Measurements from ENCODE around the gene SAMSN1.
"Not testable (repeated sequence)": the region's sequence is repeated elsewhere in the genome, so short reads cannot be mapped to it uniquely, and the experiment has no call there.

Gene SAMSN1

DNA sequence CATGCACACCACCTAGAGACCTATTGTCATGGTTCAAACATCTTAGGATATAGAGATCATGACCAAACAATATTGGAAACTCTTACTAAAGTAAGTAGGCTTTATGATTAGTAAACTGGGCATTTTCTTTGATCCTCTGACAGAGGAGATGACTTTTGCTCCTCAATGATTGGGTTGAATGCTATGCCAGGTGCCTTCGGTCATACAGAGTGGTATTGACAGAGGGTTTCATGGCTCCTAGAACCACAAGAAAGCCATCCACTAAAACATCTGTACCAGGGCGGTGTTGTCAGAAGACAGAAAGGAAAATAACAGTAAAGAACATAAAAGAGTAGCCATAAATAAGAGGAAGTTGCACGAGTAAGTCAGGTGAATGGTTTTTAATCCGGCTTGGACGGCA is 20.8 kb upstream of the SAMSN1 start:
- no peak for DNase-seq (ENCODE audit: low read depth, low spot score)

DNA sequence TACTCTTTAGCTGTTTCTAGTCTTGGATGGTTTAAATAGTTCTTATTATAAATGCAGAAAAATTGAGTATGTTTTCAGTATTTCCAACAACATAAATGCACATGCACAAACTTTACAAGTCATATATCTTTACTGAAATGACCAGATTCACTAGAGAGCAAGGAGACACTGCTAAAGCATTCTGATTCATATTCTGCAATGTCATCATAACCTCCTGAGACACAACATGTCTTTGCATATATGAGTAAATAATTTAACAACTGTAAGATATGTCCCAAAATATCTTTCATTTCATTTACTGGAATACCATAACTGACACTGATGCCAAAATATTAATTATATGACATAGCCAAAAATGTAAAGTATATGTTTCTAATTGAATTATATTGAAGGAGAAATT is 16.8 kb upstream of the SAMSN1 start:
- DNase-seq (ENCODE audit: low read depth, low spot score) = no peak

- no peak for DNase-seq (ENCODE audit: low read depth, low spot score)
Measured at GRCh38 chr21:14560555-14560954, 14.4 kb upstream of the SAMSN1 start.

- no peak for DNase-seq (ENCODE audit: low read depth, low spot score)
Measured at GRCh38 chr21:14560139-14560538, 14.0 kb upstream of the SAMSN1 start.

- no peak for DNase-seq (ENCODE audit: low read depth, low spot score)
Measured at GRCh38 chr21:14559102-14559501, 13.0 kb upstream of the SAMSN1 start.

GRCh38 chr21:14557413-14557812 is 11.3 kb upstream of the SAMSN1 start:
- no peak for DNase-seq (ENCODE audit: low read depth, low spot score)

DNA sequence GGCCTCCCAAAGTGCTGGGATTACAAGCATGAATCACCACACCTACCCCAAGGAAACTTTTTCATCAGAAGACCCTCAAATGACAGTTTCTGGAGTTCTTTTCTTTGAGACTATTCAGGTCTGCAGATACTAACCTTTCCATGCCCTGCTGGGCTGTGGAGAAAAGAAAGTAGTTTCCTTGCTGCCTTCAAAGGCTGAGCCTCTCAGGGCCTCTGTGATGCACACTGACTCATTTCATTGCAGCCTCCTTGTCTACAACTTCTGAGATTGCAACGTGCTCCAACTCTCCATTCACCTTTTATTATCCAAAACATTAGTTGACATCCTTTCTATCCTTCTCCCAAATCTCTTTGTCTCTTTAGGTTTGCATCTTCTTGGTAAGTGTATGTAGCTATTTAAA is 8.8 kb upstream of the SAMSN1 start:
- no peak for DNase-seq (ENCODE audit: low read depth, low spot score)

GRCh38 chr21:14553422-14553821 is 7.3 kb upstream of the SAMSN1 start:
- no peak for DNase-seq (ENCODE audit: low read depth, low spot score)

GRCh38 chr21:14551741-14552140 is 5.6 kb upstream of the SAMSN1 start:
- no peak for DNase-seq (ENCODE audit: low read depth, low spot score)

DNA sequence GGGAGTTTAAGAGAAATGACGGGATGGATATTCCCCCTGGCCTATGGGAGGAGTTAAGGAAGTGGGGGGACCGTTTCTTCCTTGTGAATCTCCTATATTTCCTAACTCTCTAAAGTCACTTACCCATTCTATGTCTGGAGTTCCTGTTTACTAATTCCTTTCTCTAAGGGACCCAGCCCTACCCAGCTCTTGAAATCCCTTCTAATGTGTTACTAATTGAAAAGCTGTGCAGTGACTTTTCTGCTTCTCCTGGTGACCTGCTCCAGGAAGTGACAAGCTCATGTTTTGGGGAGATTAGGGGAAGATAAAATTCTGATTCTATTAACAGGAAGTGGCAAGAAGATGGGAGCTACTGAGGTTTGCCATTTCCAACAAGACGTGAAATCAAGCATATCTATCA is 4.0 kb upstream of the SAMSN1 start:
- DNase-seq (ENCODE audit: low read depth, low spot score) = no peak

- no peak for DNase-seq (ENCODE audit: low read depth, low spot score)
Measured at GRCh38 chr21:14548779-14549178, 2.7 kb upstream of the SAMSN1 start.

DNA sequence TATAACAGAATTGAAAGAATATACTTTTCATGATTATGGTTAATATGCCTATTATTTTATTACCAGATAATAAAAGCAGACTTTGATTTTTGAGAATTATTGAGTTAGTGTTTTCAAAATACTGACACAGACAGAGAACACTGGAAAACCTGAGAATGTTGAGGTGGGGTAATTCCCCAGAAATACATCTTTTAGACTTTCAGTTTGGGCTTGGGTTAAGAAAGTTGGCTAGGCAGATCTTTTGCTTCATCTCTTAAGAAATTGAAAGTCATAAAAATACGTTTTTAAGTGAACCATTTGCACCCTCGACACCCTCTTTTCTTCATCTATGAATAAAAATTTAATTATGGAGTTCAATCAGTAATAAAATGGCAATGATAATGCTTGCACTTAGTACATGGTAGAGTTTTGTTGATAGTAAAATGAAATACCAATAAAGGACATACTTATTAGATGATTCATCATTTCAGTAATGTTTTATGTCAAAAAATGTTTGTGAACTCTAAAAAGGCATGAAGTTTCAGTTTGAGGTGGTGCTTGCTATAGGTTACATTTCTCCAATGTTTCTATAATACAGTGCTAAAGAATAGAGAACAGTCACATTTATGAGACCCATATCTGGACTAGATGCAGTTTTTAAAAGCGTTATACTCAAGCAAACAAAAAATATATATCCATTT is 1.9 kb upstream of the SAMSN1 start:
- no peak for DNase-seq (ENCODE audit: low read depth, low spot score)

GRCh38 chr21:14546719-14547118 is 604 bp upstream of the SAMSN1 start:
- not testable (repeated sequence) for DNase-seq (ENCODE audit: low read depth, low spot score)

DNA sequence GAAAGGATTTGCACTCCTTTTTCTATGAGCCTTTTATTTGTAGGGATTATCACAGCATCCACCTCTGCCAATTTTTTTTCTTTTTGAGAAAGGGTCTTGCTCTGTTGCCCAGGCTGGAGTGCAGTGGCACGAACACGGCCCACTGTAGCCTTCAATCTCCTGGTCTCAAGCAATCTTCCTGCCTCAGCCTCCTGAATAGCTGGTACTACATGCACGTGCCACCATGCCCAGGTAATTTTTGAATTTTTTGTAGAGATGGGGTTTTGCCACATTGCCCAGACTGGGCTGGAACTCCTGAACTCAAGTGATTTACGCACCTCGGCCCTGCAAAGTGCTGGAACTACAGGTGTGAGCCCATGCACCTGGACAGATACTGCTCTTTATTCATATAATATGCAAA is 2.1 kb downstream of the SAMSN1 start:
- no peak for DNase-seq (ENCODE audit: low read depth, low spot score)

- DNase-seq (ENCODE audit: low read depth, low spot score) = no peak
Measured at GRCh38 chr21:14542638-14543037, 3.5 kb downstream of the SAMSN1 start.

- DNase-seq (ENCODE audit: low read depth, low spot score) = no peak
Measured at GRCh38 chr21:14541841-14542490, 4.1 kb downstream of the SAMSN1 start.

DNA sequence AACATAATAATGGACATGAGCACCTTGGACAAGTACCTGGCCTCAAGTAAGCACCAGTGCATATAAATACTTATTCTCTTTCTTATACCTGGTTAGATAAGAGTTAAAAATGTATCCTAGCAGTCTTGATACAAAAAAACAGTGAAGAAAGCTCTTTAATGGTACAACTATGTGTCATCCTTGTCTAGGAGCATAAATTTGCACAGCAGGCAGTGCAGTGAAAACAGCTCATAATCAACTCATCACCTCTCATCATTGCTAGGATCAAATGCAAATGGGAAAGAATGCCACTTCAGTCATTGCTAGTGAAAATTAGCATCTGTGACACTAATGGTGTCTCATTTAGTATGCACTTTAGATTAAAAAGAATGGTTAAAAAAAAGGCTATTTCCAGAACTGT is 7.6 kb downstream of the SAMSN1 start:
- DNase-seq (ENCODE audit: low read depth, low spot score) = no peak

GRCh38 chr21:14536929-14537328 is 9.2 kb downstream of the SAMSN1 start:
- DNase-seq (ENCODE audit: low read depth, low spot score) = no peak

DNA sequence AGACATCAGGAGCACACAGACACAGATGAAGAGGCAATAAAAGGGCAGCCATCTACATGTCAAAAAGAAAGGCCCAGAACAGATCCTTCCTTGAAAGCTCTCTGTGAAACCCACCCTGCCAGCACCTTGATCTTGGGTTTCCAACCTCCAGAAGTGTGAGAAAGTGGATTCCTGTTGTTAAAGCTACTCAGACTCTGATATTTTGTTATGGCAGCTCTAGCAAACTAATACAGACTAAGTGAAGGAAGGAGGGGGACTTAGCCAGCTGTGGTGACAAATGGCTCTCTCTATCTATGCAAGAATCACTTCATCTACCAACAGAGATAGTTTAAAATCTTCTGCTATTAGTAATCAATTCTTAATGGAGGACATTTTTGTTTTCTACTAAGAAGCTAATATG is 10.4 kb downstream of the SAMSN1 start:
- DNase-seq (ENCODE audit: low read depth, low spot score) = no peak

DNA sequence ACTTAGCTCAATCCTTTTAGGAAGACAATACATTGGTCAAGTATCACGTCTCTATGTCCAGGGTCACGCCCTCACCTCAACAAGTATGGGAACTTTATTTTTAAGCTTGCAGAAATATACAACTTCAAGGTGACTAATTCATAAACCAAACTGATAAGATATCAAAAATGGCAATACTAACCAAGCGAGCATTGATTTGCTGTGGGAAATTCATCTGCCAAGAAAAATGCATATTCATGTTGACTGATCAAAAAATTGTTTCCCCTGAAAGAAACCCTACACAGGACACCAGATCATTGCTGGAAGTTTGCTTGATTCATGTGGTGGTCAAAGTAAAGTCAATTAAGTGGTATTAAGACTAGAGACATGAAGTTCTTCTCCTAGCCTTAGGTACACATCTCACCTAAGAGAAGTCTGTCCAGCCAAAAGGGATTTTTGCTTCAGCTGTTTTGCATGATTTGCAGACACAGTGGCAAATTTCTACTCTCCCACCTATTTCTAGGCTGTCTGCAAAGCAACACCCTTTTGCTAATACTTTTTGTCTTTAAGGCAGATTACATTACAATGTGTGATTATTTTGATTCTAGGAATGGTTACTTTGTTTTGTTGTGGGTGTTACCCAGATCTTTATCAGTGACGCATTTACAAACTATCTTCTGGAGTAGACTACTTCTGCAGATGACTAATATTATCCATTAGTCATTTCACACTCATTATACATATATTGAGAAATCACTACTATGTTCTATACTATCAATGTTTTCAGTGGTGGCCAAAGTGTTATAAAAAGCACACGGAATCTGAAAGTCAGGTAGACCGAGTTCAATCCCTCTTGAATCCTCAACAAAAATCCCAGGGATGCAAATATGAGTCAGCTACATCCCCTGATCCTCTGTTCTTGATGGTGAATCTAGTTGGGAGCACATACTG is 12.4 kb downstream of the SAMSN1 start:
- no peak for DNase-seq (ENCODE audit: low read depth, low spot score)

GRCh38 chr21:14531757-14532316 is 14.3 kb downstream of the SAMSN1 start:
- no peak for DNase-seq (ENCODE audit: low read depth, low spot score)

GRCh38 chr21:14530592-14530991 is 15.5 kb downstream of the SAMSN1 start:
- no peak for DNase-seq (ENCODE audit: low read depth, low spot score)
